Stimulated activated CD8-positive, alpha-beta memory T cell treated with anti-CD3 and anti-CD28 coated beads, Interleukin-12 subunit alpha, Interleukin-12 subunit beta, amount 100 ng/mL, for 4 hours (primary cell): ENCODE measurements around the gene STX8.
"Not testable (repeated sequence)": the region's sequence is repeated elsewhere in the genome, so short reads cannot be mapped to it uniquely, and the experiment has no call there.

Source experiments
- DNase-seq: peaks from one replicate; pipeline ENCODE4 v3.0.0-alpha.2; 2020; ENCODE audit warnings: low read depth

The STX8 gene

GRCh38 chr17:9339958-9340357 lies 235.7 kb downstream of the STX8 start:
- DNase-seq, result no peak

- DNase-seq, result not testable (repeated sequence)
Measured at GRCh38 chr17:9339482-9339881, 236.1 kb downstream of the STX8 start.

GRCh38 chr17:9336817-9337216 lies 238.8 kb downstream of the STX8 start:
- DNase-seq, result no peak

GRCh38 chr17:9334536-9335446 lies 240.8 kb downstream of the STX8 start:
- no peak for DNase-seq

- DNase-seq, result no peak
Measured at GRCh38 chr17:9332132-9332494, 243.5 kb downstream of the STX8 start.

- no peak for DNase-seq
Measured at GRCh38 chr17:9331279-9332131, 244.1 kb downstream of the STX8 start.

- DNase-seq, result no peak
Measured at GRCh38 chr17:9330611-9331271, 244.9 kb downstream of the STX8 start.

- no peak for DNase-seq
Measured at GRCh38 chr17:9330141-9330540, 245.5 kb downstream of the STX8 start.

- DNase-seq, result no peak
Measured at GRCh38 chr17:9329251-9329921, 246.2 kb downstream of the STX8 start.

- no peak for DNase-seq
Measured at GRCh38 chr17:9324864-9325263, 250.8 kb downstream of the STX8 start.

- DNase-seq, result no peak
Measured at GRCh38 chr17:9322326-9322725, 253.3 kb downstream of the STX8 start.

- DNase-seq, result no peak
Measured at GRCh38 chr17:9321890-9322289, 253.7 kb downstream of the STX8 start.

- DNase-seq, result no peak
Measured at GRCh38 chr17:9315360-9315759, 260.3 kb downstream of the STX8 start.

GRCh38 chr17:9313346-9313745 lies 262.3 kb downstream of the STX8 start:
- no peak for DNase-seq

GRCh38 chr17:9309216-9309615 lies 266.4 kb downstream of the STX8 start:
- DNase-seq, result no peak

- no peak for DNase-seq
Measured at GRCh38 chr17:9308069-9308468, 267.6 kb downstream of the STX8 start.

- no peak for DNase-seq
Measured at GRCh38 chr17:9307313-9307998, 268.2 kb downstream of the STX8 start.

- DNase-seq, result no peak
Measured at GRCh38 chr17:9306086-9306485, 269.5 kb downstream of the STX8 start.

- DNase-seq, result no peak
Measured at GRCh38 chr17:9299695-9300094, 275.9 kb downstream of the STX8 start.

GRCh38 chr17:9298776-9299295 lies 276.8 kb downstream of the STX8 start:
- no peak for DNase-seq

- DNase-seq, result no peak
Measured at GRCh38 chr17:9298135-9298534, 277.5 kb downstream of the STX8 start.
